ENCODE results near the gene TUBGCP2. TPM values are rescaled to one million over a fixed set of nuclear protein-coding genes. Genes with fewer than 3 reads are reported as not detected.
A peak's percentile ranks its signal among the peaks of the same experiment; 100 is the strongest.

Gene TUBGCP2
- total and polyA plus RNA-seq, 2 donors from 2014 or later: 61.4 to 93.3 TPM

DNA sequence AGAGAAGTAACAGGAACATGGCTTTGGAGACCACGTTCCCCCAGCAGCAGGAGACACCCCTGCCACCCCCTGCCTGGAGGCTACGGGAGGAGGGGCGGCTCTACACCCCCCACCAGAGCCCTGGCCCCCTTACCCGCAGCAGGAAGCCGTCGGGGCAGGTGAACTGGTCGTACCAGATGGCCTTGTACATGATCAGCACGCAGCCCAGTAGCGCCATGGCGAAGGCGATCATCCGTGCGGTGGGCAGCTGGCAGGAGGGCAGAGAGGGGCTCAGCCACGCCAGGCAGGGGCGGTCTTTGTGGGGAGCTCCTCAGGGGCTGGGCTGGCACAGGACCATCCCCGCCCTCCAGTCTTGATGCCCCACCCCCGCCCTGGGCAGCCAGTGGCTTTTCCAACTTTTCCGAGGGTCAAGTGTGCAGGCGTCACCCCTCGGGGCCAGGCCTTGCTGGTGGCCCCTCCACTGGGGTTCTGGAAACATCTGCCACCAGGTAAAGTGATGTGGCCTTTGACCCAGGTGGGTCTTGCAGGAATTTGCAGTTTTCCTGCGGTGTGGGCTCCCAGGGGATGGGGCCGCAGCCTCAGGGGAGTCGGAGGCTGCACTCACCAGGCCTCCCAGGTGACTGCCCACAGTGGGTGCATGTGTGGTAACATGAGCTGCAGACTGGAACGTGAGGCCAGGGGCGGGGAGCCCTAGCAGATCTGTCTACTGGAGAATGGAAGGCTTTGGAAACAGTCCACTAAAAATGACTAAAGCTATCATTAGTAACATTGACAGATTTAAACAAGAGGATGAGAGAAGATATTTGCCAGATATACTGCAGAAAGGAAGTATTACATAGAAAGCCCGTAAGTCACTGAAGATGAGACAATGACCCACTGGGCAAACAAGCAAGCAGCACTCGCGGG lies 18.3 kb upstream of the TUBGCP2 start:
- Histone ChIP-seq H3K36me3 (ENCODE audit: control insufficient read depth in 2 of 3, insufficient read depth in 3 of 3, low read length in 3 of 3) (no peaks in the 10 kb centered on the region), H3K4me3 (ENCODE audit: low read length in 3 of 3) (no peak overlapping the region), H3K4me1 (ENCODE audit: control insufficient read depth in 2 of 3, insufficient read depth in 2 of 3, low read depth in 1 of 3, low read length in 3 of 3) (peaks cover 0 to 9% (median 0%) of the 10 kb centered on the region in 3 donors), H3K27me3 (ENCODE audit: control insufficient read depth, insufficient read depth, low read length) (peaks cover 28% of the 10 kb centered on the region), H3K9ac (ENCODE audit: low read length in 3 of 3) (no peak overlapping the region), H3K9me3 (ENCODE audit: control insufficient read depth in 2 of 3, insufficient read depth in 1 of 3, low read length in 3 of 3) (no peaks in the 10 kb centered on the region), H3K27ac (ENCODE audit: low read depth in 2 of 2, low read length in 2 of 2) (no peak overlapping the region)
- DNase-seq: peak in 2 of 5 donors; percentile 69 to 77
- TF ChIP-seq, protein P1, sequence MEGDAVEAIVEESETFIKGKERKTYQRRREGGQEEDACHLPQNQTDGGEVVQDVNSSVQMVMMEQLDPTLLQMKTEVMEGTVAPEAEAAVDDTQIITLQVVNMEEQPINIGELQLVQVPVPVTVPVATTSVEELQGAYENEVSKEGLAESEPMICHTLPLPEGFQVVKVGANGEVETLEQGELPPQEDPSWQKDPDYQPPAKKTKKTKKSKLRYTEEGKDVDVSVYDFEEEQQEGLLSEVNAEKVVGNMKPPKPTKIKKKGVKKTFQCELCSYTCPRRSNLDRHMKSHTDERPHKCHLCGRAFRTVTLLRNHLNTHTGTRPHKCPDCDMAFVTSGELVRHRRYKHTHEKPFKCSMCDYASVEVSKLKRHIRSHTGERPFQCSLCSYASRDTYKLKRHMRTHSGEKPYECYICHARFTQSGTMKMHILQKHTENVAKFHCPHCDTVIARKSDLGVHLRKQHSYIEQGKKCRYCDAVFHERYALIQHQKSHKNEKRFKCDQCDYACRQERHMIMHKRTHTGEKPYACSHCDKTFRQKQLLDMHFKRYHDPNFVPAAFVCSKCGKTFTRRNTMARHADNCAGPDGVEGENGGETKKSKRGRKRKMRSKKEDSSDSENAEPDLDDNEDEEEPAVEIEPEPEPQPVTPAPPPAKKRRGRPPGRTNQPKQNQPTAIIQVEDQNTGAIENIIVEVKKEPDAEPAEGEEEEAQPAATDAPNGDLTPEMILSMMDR (IDR thresholded peaks at IDR 0.05; ENCODE audit: borderline replicate concordance, extremely low read depth, insufficient read depth): no peak
- no peak for FAIRE-seq
- intact Hi-C loops (cut with DNase I): no loop called here

- no peak overlapping the region for H3K27ac ChIP-seq (ENCODE audit: low read depth in 2 of 2, low read length in 2 of 2)
- H3K4me3 ChIP-seq (ENCODE audit: low read length in 3 of 3): no peak overlapping the region
- H3K4me1 ChIP-seq (ENCODE audit: control insufficient read depth in 2 of 3, insufficient read depth in 2 of 3, low read depth in 1 of 3, low read length in 3 of 3): peaks cover 0 to 9% (median 0%) of the 10 kb centered on the region in 3 donors
- H3K9me3 ChIP-seq (ENCODE audit: control insufficient read depth in 2 of 3, insufficient read depth in 1 of 3, low read length in 3 of 3): no peaks in the 10 kb centered on the region
- H3K9ac ChIP-seq (ENCODE audit: low read length in 3 of 3): no peak overlapping the region
- peaks cover 26% of the 10 kb centered on the region for H3K27me3 ChIP-seq (ENCODE audit: control insufficient read depth, insufficient read depth, low read length)
- TF ChIP-seq, protein P1 (IDR thresholded peaks at IDR 0.05; ENCODE audit: borderline replicate concordance, extremely low read depth, insufficient read depth): no peak
- intact Hi-C loops (cut with DNase I): no loop called here
- H3K36me3 ChIP-seq (ENCODE audit: control insufficient read depth in 2 of 3, insufficient read depth in 3 of 3, low read length in 3 of 3): no peaks in the 10 kb centered on the region
- FAIRE-seq: no peak
- DNase-seq: peak in 1 of 5 donors; percentile 63
Measured at GRCh38 chr10:133326223-133326551, 17.5 kb upstream of the TUBGCP2 start.

DNA sequence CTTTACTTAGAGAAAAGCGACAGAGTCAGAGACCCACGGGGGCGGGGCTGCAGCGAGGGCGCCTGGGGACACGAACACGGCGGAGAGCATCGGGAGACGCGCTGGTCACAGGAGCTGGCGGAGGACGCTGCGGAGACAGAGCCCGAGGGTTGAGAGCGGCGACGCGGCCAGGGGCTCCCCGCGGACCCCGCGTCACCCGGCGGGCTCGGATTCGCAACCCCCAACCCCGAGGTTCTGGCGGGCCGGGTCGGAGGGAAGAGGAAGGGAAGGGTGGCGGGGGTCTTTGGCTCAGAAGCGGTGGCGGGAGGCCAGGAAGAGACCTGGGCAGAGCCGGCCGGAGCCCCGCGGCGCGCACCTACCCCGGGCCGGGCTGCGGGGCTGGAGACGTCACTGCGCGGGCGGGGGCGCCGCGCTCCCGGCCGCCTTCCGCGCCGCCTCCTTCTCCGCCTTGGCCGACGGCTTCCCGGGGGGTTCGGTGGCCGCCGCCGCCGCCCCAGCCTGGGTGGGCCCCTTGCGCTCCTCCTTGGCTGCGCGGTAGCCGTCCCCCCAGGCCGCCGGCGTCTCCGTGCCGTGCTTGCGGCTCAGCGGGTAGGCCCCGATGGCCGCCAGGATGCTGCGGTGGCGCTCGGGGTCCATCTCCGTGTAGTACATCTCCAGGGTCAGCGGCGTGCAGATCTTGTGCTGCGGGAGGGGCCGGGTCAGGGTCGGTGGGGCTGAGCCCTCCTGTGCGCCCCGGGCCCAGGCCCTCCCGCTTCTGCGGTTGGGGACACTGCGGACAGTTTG lies 17.0 kb upstream of the TUBGCP2 start:
- no peak overlapping the region for H3K9ac ChIP-seq (ENCODE audit: low read length in 3 of 3)
- peak in 2 of 5 donors; percentile 64 to 78 for DNase-seq

More for the DNA sequence above, 17.0 kb upstream of the TUBGCP2 start:
- Histone ChIP-seq H3K9me3 (ENCODE audit: control insufficient read depth in 2 of 3, insufficient read depth in 1 of 3, low read length in 3 of 3) (no peaks in the 10 kb centered on the region), H3K4me3 (ENCODE audit: low read length in 3 of 3) (peak overlapping the region in 1 of 3 donors; percentile 25), H3K36me3 (ENCODE audit: control insufficient read depth in 2 of 3, insufficient read depth in 3 of 3, low read length in 3 of 3) (no peaks in the 10 kb centered on the region), H3K27me3 (ENCODE audit: control insufficient read depth, insufficient read depth, low read length) (peaks cover 26% of the 10 kb centered on the region), H3K27ac (ENCODE audit: low read depth in 2 of 2, low read length in 2 of 2) (no peak overlapping the region), H3K4me1 (ENCODE audit: control insufficient read depth in 2 of 3, insufficient read depth in 2 of 3, low read depth in 1 of 3, low read length in 3 of 3) (peaks cover 0 to 9% (median 0%) of the 10 kb centered on the region in 3 donors)
- TF ChIP-seq, protein P1 (IDR thresholded peaks at IDR 0.05; ENCODE audit: borderline replicate concordance, extremely low read depth, insufficient read depth): no peak
- intact Hi-C loops (cut with DNase I): no loop called here
- FAIRE-seq: no peak
